WTC11 (cell line): Measurements from ENCODE around the gene PDLIM7. TPM values are rescaled to one million over a fixed set of nuclear protein-coding genes. Genes with fewer than 3 reads are reported as not detected.

ENCODE experiments used
- ATAC-seq: fragments of 200-7000 bp; cut with Tn5 transposase; 2 replicates; pipeline ENCODE4 v1.10.0; 2021; ENCODE audit warnings: mild to moderate bottlenecking, moderate library complexity
- CTCF ChIA-PET: fragments of 300-600 bp; sonication (Branson Sonifier 250); formaldehyde crosslinking; loops from one replicate; lab custom pipeline; 2021; ENCODE audit warnings: antibody characterized with exemption; lab: Charles Lee
- POLR2A ChIA-PET: fragments of 350-600 bp; sonication (Branson Sonifier 250); formaldehyde crosslinking; loops from one replicate; lab custom pipeline; 2021; ENCODE audit warnings: antibody characterized with exemption; lab: Charles Lee
- DNase-seq: peaks from one replicate; pipeline ENCODE4 v3.0.0; 2021; ENCODE audit warnings: low spot score
- H3K27ac Mint-ChIP-seq: 2 replicates; pipeline ENCODE4 v1.8.0; 2021; ENCODE audit warnings: mixed read lengths
- H3K27me3 Mint-ChIP-seq: 2 replicates; pipeline ENCODE4 v1.8.0; 2021; ENCODE audit warnings: low read depth, mild to moderate bottlenecking, moderate library complexity, mixed read lengths
- H3K36me3 Mint-ChIP-seq: 2 replicates; pipeline ENCODE4 v1.8.0; 2021; ENCODE audit warnings: mixed read lengths
- H3K4me1 Mint-ChIP-seq: 2 replicates; pipeline ENCODE4 v1.8.0; 2022; ENCODE audit warnings: mixed read lengths
- H3K4me3 Mint-ChIP-seq: 2 replicates; pipeline ENCODE4 v1.8.0; 2021; ENCODE audit warnings: mild to moderate bottlenecking, moderate library complexity, mixed read lengths
- H3K9me3 Mint-ChIP-seq: 2 replicates; pipeline ENCODE4 v1.8.0; 2021; ENCODE audit warnings: mixed read lengths
- ARID4B ChIP-seq: sonication (generic); formaldehyde crosslinking; IDR thresholded peaks from 2 replicates; pipeline ENCODE4 v1.8.0; 2023; ENCODE audit warnings: missing genetic modification reagents, mild to moderate bottlenecking, borderline replicate concordance
- ATF6 ChIP-seq: sonication (generic); formaldehyde crosslinking; IDR thresholded peaks from 2 replicates; pipeline ENCODE4 v1.8.1; 2023; ENCODE audit warnings: mild to moderate bottlenecking, missing genetic modification reagents
- CREM ChIP-seq: sonication (generic); formaldehyde crosslinking; IDR thresholded peaks from 2 replicates; pipeline ENCODE4 v1.8.1; 2022; ENCODE audit warnings: mild to moderate bottlenecking, missing genetic modification reagents, moderate library complexity
- E2F5 ChIP-seq: sonication (generic); formaldehyde crosslinking; IDR thresholded peaks from 2 replicates; pipeline ENCODE4 v1.8.1; 2022; ENCODE audit warnings: mild to moderate bottlenecking, moderate library complexity, missing genetic modification reagents
- ELF4 ChIP-seq: sonication (generic); formaldehyde crosslinking; IDR thresholded peaks from 2 replicates; pipeline ENCODE4 v1.8.1; 2022; ENCODE audit warnings: low read depth, mild to moderate bottlenecking, moderate library complexity, missing genetic modification reagents
- FOXP1 ChIP-seq: sonication (generic); formaldehyde crosslinking; IDR thresholded peaks from 2 replicates; pipeline ENCODE4 v1.8.0; 2022; ENCODE audit warnings: missing genetic modification reagents, mild to moderate bottlenecking, moderate library complexity, borderline replicate concordance
- FOXP4 ChIP-seq: sonication (generic); formaldehyde crosslinking; IDR thresholded peaks from 2 replicates; pipeline ENCODE4 v1.8.0; 2022; ENCODE audit warnings: mild to moderate bottlenecking, missing genetic modification reagents
- IRF1 ChIP-seq: sonication (generic); formaldehyde crosslinking; IDR thresholded peaks from 2 replicates; pipeline ENCODE4 v1.8.0; 2023; ENCODE audit warnings: missing genetic modification reagents
- NR2C2 ChIP-seq: sonication (generic); formaldehyde crosslinking; IDR thresholded peaks from 2 replicates; pipeline ENCODE4 v1.8.0; 2022; ENCODE audit warnings: mild to moderate bottlenecking, missing genetic modification reagents
- NR3C1 ChIP-seq: sonication (generic); formaldehyde crosslinking; conservative IDR thresholded peaks from 2 replicates; pipeline ENCODE4 v1.8.1; 2023; ENCODE audit warnings: low read depth, mild to moderate bottlenecking, missing genetic modification reagents
- SMAD4 ChIP-seq: sonication (generic); formaldehyde crosslinking; IDR thresholded peaks from 2 replicates; pipeline ENCODE4 v1.8.0; 2022; ENCODE audit warnings: mild to moderate bottlenecking, missing genetic modification reagents
- TEAD1 ChIP-seq: sonication (generic); formaldehyde crosslinking; IDR thresholded peaks from 2 replicates; pipeline ENCODE4 v1.8.0; 2022; ENCODE audit warnings: mild to moderate bottlenecking, missing genetic modification reagents
- TEAD4 ChIP-seq: sonication (generic); formaldehyde crosslinking; IDR thresholded peaks from 2 replicates; pipeline ENCODE4 v1.8.0; 2022; ENCODE audit warnings: mild to moderate bottlenecking, missing genetic modification reagents
- USF2 ChIP-seq: sonication (generic); formaldehyde crosslinking; IDR thresholded peaks from 2 replicates; pipeline ENCODE4 v1.8.1; 2023; ENCODE audit warnings: mild to moderate bottlenecking, missing genetic modification reagents, moderate library complexity
- ZBTB21 ChIP-seq: sonication (generic); formaldehyde crosslinking; IDR thresholded peaks from 2 replicates; pipeline ENCODE4 v1.8.1; 2023; ENCODE audit warnings: mild to moderate bottlenecking, missing genetic modification reagents, borderline replicate concordance
- ZNF232 ChIP-seq: sonication (generic); formaldehyde crosslinking; IDR thresholded peaks from 2 replicates; pipeline ENCODE4 v1.8.0; 2022; ENCODE audit warnings: mild to moderate bottlenecking, missing genetic modification reagents
- ZNF281 ChIP-seq: sonication (generic); formaldehyde crosslinking; IDR thresholded peaks from 2 replicates; pipeline ENCODE4 v1.8.0; 2023; ENCODE audit warnings: mild to moderate bottlenecking, missing genetic modification reagents
- ZNF512 ChIP-seq: sonication (generic); formaldehyde crosslinking; IDR thresholded peaks from 2 replicates; pipeline ENCODE4 v1.8.1; 2022; ENCODE audit warnings: missing genetic modification reagents, borderline replicate concordance
- total RNA-seq: library from RNA; stranded (reverse); gene quantifications from 3 replicates; pipeline ENCODE4 v1.2.3, GENCODE V29; 2021

PDLIM7 gene
- total RNA-seq, 1 experiment from 2014 or later, result 142 TPM

- Mint-ChIP-seq H3K27me3 (peaks cover 30% of the 10 kb centered on the region), H3K9me3 (peaks cover 4% of the 10 kb centered on the region), H3K4me3 (peak overlapping the region; percentile 10; the same call in 1 of the 2 replicates), H3K36me3 (peaks cover 7% of the 10 kb centered on the region), H3K4me1 (peaks cover 47% of the 10 kb centered on the region), H3K27ac (no peak overlapping the region)
- ATAC-seq (no peak), DNase-seq (no peak)
- CTCF ChIA-PET, result interaction anchor here (0.6 to 15.8 kb wide), 13 partner anchors 7 to 332 kb away, joined by 3 to 171 read pairs (median 4); partner anchors contain the start of gene MXD3
- POLR2A ChIA-PET, result interaction anchor here (0.9 to 4.9 kb wide), 6 partner anchors 8 to 74 kb away, joined by 4 to 19 read pairs (median 5); partner anchors contain the start of gene GRK6
- TF ChIP-seq SMAD4 (CRISPR knock-in tag) (no peak), ATF6 (no peak), TEAD1 (CRISPR knock-in tag) (no peak), ELF4 (CRISPR knock-in tag) (no peak), IRF1 (CRISPR knock-in tag) (no peak), ZNF232 (0 out of 2 replicates have a peak, but pooled peaks have one; percentile 48), ZNF512 (0 out of 2 replicates have a peak, but pooled peaks have one; percentile 8), NR3C1 (CRISPR knock-in tag) (no peak), FOXP1 (CRISPR knock-in tag) (no peak), E2F5 (no peak), ZNF281 (CRISPR knock-in tag) (no peak), USF2 (CRISPR knock-in tag) (no peak), ARID4B (CRISPR knock-in tag) (peak; percentile 31; the same call in 1 of the 2 replicates), TEAD4 (CRISPR knock-in tag) (no peak), NR2C2 (CRISPR knock-in tag) (no peak), CREM (CRISPR knock-in tag) (no peak), FOXP4 (CRISPR knock-in tag) (no peak), ZBTB21 (CRISPR knock-in tag) (0 out of 2 replicates have a peak, but pooled peaks have one; percentile 41)
Measured at GRCh38 chr5:177444106-177445051, 53.0 kb downstream of the PDLIM7 start.
